Measurements from ENCODE around the gene RIC8A. TPM values are rescaled to one million over a fixed set of nuclear protein-coding genes. Genes with fewer than 3 reads are reported as not detected.

Gene RIC8A
- total and polyA plus RNA-seq, 2 of the 13 experiments (the other 11 are each of a cell fraction or from before 2014, with no cell fraction given), result 62.1 to 63.8 TPM

- TF ChIP-seq TFAP4 (IDR thresholded peaks at IDR 0.05; ENCODE audit: borderline replicate concordance, low read depth), result no peak
- no peak for TF ChIP-seq ZFP1 (CRISPR knock-in tag; IDR thresholded peaks at IDR 0.05)
- no peak for TF ChIP-seq ZNF883 (CRISPR knock-in tag; IDR thresholded peaks at IDR 0.05; ENCODE audit: not compliant biosample characterization)
- 0 out of 2 replicates have a peak, but pooled peaks have one; percentile 63 for TF ChIP-seq ZNF431 (CRISPR knock-in tag; IDR thresholded peaks at IDR 0.05; ENCODE audit: borderline replicate concordance, low read depth)
- 0 out of 2 replicates have a peak, but pooled peaks have one; percentile 58 for TF ChIP-seq LBX2 (CRISPR knock-in tag; IDR thresholded peaks at IDR 0.05; ENCODE audit: borderline replicate concordance)
- TF ChIP-seq LRRFIP1 (CRISPR knock-in tag; conservative IDR thresholded peaks at IDR 0.05), result no peak
- peak; percentile 24 for TF ChIP-seq ZEB1 (IDR thresholded peaks at IDR 0.05; ENCODE audit: insufficient replicate concordance, low read depth)
- TF ChIP-seq DPF2 (CRISPR knock-in tag; IDR thresholded peaks at IDR 0.05; ENCODE audit: borderline replicate concordance, low read depth), result no peak
- no peak for TF ChIP-seq CERS6 (CRISPR knock-in tag; IDR thresholded peaks at IDR 0.05)
- no peak for TF ChIP-seq ZNF468 (CRISPR knock-in tag; IDR thresholded peaks at IDR 0.05)
- no peak for TF ChIP-seq ZNF441 (CRISPR knock-in tag; IDR thresholded peaks at IDR 0.05; ENCODE audit: borderline replicate concordance)
- no peak; the same call in 1 of the 2 replicates for TF ChIP-seq PHF20 (CRISPR knock-in tag; IDR thresholded peaks at IDR 0.05)
- TF ChIP-seq ZSCAN29 (CRISPR knock-in tag; conservative IDR thresholded peaks at IDR 0.05), result 0 out of 2 replicates have a peak, but pooled peaks have one; percentile 7
- TF ChIP-seq HNRNPL (IDR thresholded peaks at IDR 0.05; ENCODE audit: low read depth, low read length), result 0 out of 2 replicates have a peak, but pooled peaks have one; percentile 44
- TF ChIP-seq HNF4A (CRISPR knock-in tag; IDR thresholded peaks at IDR 0.05), result peak; percentile 45
- TF ChIP-seq ZSCAN25 (CRISPR knock-in tag; IDR thresholded peaks at IDR 0.05), result 0 out of 2 replicates have a peak, but pooled peaks have one; percentile 10
- no peak for TF ChIP-seq ZNF362 (CRISPR knock-in tag; IDR thresholded peaks at IDR 0.05; ENCODE audit: borderline replicate concordance)
- TF ChIP-seq ZNF768 (CRISPR knock-in tag; IDR thresholded peaks at IDR 0.05), result no peak; the same call in 1 of the 2 replicates
- no peak for TF ChIP-seq ZNF530 (CRISPR knock-in tag; IDR thresholded peaks at IDR 0.05; ENCODE audit: low read depth)
- no peak; the same call in 1 of the 2 replicates for TF ChIP-seq SALL2 (CRISPR knock-in tag; IDR thresholded peaks at IDR 0.05)
- no peak for TF ChIP-seq ZUFSP (CRISPR knock-in tag; IDR thresholded peaks at IDR 0.05; ENCODE audit: borderline replicate concordance)
Observed at GRCh38 chr11:235997-236773, 28.7 kb downstream of the RIC8A start, which contains the start of gene SIRT3 (continued).
